ENCODE data around the gene INSC.

DNA sequence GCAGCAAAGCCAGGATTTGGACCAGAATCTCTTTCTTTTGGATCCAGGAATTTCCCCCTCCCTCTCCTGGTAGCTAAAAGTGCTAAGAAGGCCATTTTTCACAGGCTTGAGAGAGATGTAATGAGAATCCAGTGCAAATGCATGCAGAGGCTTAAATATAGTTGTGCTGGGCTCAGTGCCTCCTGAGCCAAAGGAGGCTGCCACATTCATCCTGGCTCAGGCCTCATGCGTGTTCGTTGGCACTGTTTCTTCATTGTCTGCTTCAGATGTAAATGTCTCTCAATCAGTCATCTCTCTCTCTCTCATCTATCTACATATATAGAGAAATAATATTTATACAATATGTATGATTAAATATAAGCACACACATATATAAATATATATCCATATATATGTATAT lies 83.6 kb downstream of the INSC start:
- TF ChIP-seq, protein P1, sequence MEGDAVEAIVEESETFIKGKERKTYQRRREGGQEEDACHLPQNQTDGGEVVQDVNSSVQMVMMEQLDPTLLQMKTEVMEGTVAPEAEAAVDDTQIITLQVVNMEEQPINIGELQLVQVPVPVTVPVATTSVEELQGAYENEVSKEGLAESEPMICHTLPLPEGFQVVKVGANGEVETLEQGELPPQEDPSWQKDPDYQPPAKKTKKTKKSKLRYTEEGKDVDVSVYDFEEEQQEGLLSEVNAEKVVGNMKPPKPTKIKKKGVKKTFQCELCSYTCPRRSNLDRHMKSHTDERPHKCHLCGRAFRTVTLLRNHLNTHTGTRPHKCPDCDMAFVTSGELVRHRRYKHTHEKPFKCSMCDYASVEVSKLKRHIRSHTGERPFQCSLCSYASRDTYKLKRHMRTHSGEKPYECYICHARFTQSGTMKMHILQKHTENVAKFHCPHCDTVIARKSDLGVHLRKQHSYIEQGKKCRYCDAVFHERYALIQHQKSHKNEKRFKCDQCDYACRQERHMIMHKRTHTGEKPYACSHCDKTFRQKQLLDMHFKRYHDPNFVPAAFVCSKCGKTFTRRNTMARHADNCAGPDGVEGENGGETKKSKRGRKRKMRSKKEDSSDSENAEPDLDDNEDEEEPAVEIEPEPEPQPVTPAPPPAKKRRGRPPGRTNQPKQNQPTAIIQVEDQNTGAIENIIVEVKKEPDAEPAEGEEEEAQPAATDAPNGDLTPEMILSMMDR (IDR thresholded peaks at IDR 0.05) = no peak
- no peak for TF ChIP-seq POLR2A (IDR thresholded peaks at IDR 0.05)
- no peak for TF ChIP-seq EP300 (IDR thresholded peaks at IDR 0.05)

Measured in ovary (tissue), 3 donors.